Fibroblast of skin of right quadriceps (primary cell): ENCODE results near the gene VPS13D.
A peak's percentile ranks its signal among the peaks of the same experiment; 100 is the strongest.

Source experiments
- DNase-seq: peaks from one replicate; pipeline ENCODE4 v3.0.0-alpha.2; 2013

VPS13D gene

DNA sequence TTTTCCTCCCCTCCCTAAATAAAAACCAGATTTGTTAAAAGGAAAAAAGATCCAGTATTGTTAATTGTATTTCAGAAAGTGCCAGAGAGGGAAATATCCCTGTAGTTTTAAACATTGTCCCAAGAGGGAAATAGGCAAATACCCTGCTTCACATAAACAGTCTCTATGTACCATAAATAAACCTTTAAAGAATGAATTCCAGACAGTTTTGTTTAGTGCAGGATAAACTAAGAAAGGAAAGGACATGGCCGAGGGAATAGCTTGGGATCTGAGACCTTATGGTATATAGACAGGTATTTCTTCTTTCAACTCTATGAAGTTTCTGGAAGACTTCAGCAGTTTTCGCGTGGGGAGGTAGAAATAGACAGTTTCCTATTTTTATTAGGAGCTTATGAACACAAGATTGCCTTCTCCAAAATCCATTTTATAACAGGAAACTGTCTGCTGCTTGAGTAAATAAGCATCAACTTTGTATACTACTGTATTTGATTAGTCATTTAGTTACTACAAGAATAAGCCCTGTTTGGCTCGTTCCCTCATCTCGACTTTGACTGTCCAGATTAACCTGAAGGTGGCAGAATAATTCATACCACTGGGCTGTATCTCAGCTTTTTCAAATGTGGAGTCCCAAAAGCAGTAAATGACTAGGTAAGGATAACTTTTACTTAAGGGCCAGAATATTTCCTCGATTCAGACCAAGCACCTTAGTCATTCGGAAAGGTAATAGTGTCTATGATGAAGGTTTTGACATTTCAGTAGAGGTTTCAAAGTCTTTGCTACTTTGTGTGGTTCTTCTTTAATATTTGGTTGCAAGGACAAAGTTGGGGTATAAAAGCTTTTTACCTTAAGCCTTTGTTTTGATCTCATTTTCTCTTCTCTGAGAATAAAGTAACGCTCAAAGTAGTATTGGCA, 177.5 kb downstream of the VPS13D start:
- peak; percentile 76 for DNase-seq

DNA sequence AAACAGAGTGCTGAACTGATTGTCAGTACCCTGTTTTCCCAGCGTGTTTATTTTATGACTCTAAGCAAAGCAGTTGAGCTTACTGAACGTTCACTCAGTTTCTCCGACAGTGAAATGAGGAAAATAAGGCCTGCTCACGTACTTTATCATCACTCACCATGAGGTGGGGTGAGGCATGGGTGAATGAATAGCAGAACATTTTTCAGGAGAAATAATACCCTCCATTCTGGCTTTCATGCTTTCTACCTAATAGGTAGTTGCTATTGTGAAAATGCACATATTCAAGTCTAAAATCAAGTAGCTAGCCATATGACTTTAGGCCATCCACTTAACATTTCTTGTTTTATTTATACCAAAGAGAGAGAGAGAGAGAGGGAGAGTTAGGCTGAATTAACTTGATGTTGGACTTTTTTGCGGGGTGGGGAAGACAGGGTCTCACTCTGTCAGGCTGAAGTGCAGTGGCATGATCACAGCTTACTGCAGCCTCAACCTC, 178.2 kb downstream of the VPS13D start:
- no peak for DNase-seq

DNA sequence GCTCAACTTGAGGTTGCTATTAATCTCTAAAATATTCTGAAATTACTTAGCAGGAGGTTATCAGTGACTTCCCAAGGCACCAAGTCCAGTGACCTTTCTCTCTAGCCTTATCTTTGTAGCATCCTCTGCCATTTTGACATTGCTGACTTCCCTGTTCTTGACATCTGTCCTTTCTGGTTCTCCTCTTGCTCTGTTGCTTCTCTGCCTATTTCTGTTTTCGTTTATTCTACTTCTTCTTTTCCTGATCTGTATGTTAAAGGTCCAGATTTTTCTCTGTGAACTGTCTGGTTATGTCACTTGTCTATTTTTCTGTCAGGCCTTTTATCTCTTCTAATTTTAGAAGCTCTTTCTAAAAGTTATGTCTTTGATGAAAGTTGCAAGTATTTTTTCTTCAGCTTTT, 178.8 kb downstream of the VPS13D start:
- no peak for DNase-seq

DNA sequence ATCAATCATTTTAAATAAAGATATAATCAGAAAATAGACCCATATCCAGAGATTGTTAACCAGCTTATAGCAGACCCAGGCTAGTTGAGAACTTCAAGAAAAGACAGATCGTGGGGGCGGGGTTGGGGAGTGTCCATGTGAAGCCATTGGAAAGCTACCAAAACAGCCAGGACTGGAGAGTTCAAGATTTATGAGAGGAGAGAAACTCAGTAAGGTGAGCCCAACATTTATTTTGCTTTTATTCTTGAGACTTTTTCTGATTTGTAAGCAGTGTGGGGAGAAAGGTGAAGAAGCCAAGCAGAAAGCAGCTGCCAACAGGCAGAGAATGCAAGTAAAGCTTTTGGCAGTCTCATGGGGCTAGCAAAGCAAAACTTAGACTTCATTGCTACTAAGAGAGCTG, 179.9 kb downstream of the VPS13D start:
- no peak for DNase-seq

DNA sequence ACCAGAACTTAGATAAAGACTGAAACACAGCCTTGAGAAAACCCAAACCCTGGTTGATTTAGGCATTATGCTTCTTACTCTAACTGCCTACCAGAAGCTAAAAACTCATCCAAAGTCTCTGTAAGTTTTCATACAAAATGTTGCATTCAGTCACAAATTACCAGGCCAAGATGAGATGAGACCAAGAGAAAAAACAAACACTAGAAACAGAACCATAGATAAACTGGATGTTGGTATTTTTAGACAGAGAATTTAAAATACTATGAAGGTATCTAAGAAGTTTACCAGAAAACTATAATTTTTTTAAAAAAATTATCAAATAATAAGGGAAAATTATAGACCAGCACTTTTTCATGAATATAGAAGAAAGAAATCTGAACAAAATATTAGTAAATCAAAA, 180.5 kb downstream of the VPS13D start:
- no peak for DNase-seq

DNA sequence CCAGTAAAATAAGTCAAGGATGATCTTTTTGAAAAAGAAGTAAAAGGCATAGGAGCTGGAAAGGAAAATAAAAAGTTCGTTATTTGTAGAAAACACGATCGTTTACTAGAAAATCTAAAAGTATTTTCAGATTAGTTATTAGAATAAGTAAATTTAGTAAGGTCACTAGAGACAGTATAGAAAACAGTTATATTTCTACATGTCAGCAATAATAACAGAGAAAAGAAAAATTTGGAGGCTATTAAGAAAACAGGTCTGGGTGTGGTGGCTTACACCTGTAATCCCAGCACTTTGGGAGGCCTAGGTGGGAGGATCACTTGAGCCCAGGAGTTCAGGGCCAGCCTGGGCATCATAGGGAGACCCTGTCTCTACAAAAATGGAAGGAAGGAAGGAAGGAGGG, 181.3 kb downstream of the VPS13D start:
- DNase-seq, result no peak

DNA sequence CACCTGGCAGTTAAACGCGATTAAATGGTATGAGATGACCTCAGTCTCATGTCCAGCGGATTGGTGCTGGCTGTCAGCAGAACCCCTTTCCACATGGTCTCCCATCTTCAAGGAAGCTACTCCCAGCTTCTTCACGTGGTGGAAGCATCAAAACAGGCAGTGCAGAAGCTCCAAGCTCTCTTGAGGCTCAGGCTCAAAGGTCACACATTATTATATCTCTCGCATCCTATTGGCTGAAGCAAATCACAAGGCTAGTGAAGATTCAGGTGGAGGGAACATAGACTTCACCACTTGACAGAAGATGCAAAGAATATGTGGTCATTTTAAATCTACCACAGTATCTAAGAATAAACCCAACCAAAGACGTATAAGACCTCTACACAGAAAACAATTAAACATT, 181.9 kb downstream of the VPS13D start:
- no peak for DNase-seq

DNA sequence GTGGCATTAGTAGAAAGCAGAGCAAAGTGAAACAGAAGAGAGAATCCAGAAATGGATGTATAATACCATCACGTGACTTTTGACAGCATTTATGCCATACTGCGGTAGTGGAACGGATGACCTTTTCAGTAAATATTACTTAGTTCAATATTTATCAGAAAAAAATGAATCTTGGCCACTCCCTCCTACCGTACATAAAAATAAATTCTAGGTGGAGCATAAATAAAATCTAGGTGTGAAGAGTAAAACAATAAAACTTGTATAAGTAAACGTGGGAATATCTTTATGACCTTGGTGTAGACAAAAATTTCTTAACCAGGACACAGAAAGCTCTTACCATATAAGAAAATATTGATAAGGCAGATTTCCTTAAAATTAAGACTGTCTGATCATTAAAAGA, 182.6 kb downstream of the VPS13D start:
- no peak for DNase-seq

DNA sequence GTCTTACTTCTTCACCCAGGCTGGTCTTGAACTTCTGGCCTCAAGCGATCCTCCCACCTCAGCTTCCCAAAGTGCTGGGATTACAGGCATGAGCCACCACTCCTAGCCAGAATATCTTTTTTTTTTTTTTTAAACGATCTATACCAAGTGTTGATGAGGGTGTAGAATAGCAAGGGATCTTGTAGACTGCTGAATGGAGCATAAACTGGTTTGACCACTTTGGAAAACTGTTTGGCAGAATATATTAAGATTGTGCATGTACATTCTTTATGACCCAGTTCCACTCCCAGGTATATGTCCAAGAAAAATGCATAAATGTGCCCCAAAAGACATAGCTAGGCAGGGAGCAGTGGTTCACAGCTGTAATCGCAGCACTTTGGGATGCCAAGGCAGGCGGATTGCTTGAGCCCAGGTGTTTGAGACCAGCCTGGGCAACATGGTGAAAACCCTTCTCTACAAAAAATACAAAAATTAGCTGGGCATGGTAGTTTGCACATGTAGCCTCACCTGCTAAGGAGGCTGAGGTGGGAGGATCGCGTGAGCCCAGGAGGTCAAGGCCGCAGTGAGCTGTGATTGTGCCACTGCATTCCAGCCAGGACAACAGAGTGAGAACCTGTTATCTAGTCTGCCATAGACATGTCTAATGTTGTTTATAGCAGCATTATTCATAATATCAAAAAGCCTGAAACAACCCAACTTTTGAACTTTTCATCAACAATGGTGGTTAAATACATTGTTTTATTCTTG, 184.0 kb downstream of the VPS13D start:
- no peak for DNase-seq

DNA sequence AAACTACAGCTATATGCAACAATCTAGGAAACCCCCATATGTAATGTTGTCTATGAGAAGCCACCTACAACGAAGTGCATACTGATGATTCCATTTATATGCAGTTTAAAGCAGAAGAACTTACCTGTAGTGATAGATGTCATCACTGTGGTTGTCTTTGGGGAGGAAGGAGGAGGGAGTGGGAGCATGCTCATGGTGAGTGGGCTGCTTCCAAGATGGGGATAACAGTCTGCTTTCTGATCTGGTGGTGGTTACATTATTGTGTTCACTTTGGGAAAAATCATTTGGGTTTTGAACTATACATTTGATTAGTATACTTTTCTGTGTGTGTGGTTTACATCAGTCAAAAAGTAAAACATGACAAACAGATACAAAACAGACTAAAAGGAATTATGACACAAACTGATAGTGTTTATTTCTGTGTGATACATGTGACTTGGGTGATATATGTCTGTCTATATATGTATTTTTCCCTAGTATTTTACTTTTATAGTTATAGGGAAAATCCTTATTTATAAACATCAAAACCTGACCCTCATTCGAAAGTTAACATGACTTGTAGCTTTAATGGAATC, 184.7 kb downstream of the VPS13D start:
- DNase-seq, result no peak

DNA sequence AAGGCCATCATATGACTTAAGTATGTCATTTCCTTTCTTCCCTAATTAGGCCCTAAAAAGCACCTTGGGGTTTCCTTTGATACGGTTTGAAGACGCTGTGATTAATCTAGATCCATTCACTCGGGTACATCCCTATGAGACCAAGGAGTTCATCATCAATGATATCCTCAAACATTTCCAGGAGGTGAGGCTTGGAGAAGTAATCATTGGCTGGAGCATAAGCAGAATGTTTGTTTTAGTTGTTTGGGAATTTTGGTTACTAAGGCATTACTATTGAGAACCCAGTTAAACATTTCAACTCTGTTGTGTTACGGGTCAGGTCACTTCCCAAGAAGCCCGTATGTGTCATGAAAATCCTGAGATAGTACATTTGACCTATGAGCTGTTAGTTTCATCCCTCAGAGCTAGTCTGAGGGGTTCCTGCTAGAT, 185.2 kb downstream of the VPS13D start:
- DNase-seq, result no peak

DNA sequence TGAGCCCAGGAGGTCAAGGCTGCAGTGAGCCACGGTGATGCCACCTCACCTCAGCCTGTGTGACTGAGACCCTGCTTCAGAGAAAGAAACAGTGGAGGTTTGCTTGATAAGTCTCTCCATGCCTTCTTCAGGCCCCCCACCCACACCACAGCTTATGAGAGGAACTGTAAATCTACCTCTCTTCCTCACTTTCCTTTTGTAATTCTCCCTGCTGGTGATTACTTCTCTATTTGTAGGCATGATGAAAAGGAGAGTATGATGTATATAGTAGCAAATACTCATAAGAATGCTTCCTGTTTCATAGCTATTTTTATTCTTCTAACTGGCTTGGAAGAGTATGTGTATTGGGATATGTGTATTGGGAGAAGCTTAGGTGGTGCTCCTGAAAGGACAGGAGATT, 186.3 kb downstream of the VPS13D start:
- DNase-seq, result no peak

DNA sequence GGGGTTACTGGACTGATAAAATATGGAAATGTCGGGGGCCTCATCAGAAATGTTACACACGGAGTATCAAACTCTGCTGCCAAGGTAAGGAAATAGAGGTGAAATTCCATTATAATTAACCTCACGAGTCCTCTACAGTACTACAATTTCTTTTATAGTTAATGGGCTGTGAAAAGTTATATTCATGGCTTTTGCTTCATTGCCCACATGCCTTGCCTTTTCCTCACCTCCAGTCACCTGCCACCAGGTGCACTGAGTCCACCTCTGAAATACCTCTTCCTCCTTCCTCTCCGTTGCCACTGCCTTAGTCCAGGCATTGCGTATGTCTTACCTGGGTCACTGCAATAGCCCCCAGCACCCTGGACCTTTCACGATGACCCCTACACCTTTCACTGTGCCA, 186.9 kb downstream of the VPS13D start:
- no peak for DNase-seq

DNA sequence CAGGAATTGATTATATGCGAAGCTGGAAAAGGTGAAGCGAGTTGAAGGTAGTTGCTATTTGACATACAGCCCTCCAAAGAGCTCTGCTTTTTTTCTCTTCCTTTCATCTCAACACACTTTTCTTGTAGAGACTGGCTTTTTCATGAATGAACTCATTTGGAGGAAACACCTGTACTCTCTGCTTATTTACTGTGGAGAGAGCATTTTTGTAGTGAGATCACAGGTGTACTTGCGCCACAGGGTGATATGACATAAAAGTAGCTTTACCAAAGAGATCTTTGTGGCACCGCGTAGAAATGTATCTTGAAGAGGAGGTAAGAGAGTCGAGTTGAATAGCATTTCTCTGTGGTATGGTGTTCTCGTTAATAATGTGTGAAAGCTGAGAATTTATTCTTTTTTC, 187.6 kb downstream of the VPS13D start:
- no peak for DNase-seq

DNA sequence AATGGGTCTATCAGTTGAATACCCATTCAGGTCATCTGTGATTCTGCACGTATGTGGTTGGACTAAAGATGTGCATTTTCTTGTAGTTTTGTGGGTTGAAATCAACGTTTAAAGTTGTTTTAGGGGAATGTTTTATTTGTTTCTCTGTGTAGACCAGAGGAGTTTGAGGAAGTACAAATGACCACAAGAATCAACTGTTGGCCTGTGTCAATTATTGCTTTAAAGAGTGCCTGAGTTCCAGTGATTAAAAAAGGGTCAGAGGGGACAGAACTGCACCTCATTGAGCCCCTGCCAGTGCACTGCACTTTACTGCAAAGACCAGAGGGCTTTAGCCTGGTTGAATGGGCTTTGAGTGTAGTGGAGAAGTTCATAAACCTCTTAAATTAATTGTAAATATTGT, 190.3 kb downstream of the VPS13D start:
- no peak for DNase-seq

DNA sequence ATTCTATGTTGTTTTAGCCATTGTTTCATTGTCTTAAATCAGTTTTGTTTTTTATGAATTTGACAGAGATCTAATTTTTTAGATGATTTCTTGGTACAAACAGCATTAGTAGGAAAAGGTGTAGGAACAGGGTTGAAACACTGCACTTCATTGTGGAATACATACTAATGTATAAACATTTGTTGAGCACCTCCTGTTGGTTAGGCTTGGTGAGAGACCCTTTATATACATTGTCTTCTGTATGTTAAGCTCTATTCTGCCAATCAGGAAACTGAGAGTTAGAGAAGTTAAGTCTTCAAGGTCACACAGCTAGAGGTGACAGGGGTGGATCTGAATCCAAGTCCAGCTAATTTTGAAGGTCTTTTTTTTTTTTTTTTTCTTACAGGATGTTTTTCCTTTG, 192.7 kb downstream of the VPS13D start:
- DNase-seq, result no peak

DNA sequence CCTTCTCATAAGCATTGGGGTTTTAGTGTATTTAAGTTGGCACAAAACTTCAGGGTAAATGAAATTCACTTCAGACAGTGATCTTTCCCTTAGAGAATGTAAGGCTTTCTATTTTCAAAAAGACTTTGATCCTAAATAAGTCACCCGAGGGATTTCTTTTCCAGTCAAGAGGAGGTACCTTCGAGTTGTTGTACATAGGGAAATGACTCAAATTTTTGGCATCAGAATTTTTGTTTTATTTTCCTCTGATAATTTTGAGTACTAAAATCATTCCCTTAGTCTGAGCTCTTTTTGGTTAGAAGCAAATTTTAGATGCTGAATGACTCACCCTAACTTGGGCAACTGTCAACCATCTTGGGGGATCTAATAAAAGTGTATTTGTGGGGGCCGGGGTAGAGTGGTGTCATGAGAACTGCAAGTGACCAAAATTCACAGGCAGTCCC, 194.3 kb downstream of the VPS13D start:
- DNase-seq, result peak; percentile 88

DNA sequence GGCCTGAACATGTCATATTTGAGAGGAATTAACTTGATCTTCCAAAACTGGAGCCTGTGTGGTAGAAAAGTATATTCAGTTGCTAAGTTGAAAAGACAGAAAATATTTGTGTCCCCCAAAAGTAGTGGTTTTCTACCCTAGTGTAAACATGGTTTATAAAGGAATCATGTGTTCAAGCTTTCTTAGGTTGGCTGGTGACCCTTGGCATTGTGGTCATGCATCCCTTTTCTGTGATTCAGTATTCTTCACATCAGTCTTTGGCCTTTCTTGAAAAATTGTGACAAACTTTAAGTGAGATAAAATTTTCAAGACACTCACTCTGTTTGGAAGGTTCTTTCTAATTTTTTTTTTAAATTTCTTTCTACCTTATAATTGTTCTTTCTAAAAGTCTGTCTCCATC, 195.0 kb downstream of the VPS13D start:
- no peak for DNase-seq

DNA sequence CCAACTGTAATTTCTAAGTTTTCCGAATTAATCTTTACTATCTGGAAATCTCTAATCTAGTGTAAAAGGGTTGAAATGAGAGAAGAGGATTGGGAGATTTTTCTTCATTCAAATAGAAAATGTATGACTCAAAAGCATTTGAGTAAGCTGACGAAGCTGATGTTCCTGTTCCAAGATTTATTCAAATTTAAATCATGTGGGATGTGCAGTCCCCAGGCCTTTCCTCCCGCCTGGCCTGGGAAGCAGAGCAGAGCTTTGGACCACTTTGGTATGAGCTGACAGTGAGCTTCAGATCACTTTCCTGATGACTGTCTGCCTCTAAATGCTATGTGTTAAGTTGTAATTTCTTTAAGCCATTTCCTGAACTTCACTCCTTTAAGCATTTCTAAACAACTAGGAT, 196.2 kb downstream of the VPS13D start:
- DNase-seq, result peak; percentile 62

DNA sequence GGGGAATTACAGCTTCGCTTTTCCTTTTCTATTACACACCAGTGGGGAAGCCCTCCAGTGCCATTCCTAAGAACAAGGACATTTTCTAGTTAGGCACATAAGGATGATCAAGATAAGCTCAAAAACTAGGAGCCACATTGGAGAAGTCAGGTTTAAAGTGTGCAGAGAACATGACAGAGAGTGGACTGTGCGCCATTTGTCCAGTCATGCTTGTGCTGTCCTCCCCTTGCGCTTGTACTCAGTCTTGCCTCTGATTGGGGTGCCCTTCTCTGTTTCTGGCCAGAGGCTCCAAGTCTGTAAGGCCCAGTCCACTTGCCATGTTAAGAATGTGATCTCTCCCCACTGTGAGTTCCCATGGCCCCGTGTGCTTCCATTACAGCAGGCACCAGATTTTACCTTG, 198.5 kb downstream of the VPS13D start:
- DNase-seq, result no peak

DNA sequence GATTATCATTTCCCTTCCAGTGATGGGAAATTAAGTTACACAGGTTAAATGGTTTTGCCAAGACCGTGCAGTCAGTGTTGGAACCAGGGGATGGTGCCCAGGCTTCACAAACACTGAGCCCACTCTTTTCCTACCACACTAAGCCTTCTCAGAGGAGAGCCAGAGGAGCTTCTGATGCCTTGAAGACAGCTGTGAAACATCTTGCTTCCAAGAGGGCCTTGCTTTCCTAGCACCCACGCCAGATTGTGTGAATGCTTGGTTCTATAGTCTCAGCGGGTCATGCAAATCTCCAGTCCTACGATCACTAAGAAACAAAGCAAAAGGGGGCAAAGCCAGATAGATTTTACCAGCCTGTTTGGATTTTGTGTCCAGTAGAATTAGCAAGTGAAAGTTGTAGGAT, 200.7 kb downstream of the VPS13D start:
- DNase-seq, result no peak

DNA sequence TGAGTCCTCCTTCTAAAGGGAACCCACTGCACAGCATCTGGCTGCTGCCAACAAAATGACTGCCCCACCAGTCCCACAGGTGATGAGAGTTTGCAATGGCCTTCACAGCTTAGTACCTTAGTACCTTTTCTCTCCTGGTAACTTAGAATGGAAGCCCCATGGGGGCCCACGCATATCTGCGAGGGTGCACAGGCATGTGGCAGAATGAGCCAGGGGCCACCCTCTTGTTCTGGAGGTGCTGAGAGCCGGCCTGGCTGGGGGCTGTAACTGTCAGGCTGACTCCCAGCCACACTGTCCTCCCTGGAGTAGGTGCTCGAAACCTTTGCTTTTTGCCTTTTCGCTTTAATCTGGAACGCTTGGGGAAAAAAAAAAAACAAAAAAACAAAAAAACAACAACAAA, 203.1 kb downstream of the VPS13D start:
- DNase-seq, result no peak

DNA sequence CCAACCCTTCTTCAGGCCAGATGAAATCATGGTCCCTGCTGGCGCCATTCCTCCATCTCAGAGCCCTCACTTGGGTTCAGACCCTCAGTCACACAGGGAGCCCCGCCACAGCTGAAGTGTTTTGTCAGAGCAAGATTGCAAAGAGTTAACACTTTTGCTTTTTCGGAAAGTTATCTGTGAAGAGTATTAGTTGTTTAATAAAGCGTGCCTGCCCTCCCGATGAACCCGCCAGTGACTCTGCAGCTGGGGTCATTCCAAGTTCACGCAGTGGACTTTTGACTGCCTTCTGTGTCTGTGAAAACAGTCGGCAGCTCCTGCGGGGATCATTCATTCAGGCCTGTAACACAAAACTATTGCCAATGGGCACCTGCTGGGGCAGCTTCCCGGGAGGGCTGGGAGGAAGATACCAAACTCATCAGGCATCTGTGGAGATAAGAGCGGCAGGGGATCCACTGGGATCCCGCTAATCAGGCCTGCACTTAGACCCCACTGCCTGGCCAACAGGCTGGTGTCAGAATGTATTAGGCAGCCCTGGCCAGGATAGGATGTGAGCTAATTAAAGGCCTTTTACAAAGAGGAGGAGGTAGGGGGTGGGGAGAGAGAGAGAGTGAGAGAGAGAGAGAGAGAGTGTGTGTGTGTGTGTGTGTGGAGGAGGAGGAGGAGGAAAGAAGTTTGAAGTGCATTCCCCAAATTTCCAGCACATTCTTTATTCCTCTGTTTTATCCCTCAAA, 203.7 kb downstream of the VPS13D start:
- DNase-seq, result peak; percentile 57
